GM20000 (cell line): ENCODE results near the gene FAM72D.
"Not testable (repeated sequence)": the region's sequence is repeated elsewhere in the genome, so short reads cannot be mapped to it uniquely, and the experiment has no call there.

Experiments used
- DNase-seq: peaks from one replicate; pipeline ENCODE4 v3.0.0; 2012; ENCODE audit warnings: low spot score

FAM72D gene

GRCh38 chr1:145082483-145083255 is 13.1 kb upstream of the FAM72D start:
- not testable (repeated sequence) for DNase-seq

GRCh38 chr1:145093517-145094149 is 2.1 kb upstream of the FAM72D start:
- not testable (repeated sequence) for DNase-seq

GRCh38 chr1:145094655-145095211 is 1.0 kb upstream of the FAM72D start:
- not testable (repeated sequence) for DNase-seq

GRCh38 chr1:145101725-145102124 is 6.0 kb downstream of the FAM72D start:
- DNase-seq: not testable (repeated sequence)

- DNase-seq: not testable (repeated sequence)
Observed at GRCh38 chr1:145103294-145103693, 7.5 kb downstream of the FAM72D start.

- DNase-seq: not testable (repeated sequence)
Observed at GRCh38 chr1:145111674-145112073, 15.9 kb downstream of the FAM72D start.

GRCh38 chr1:145112703-145113102 is 16.9 kb downstream of the FAM72D start:
- not testable (repeated sequence) for DNase-seq

GRCh38 chr1:145114560-145115057 is 18.8 kb downstream of the FAM72D start:
- not testable (repeated sequence) for DNase-seq

- DNase-seq: not testable (repeated sequence)
Observed at GRCh38 chr1:145115587-145116493, 20.1 kb downstream of the FAM72D start.

- DNase-seq: not testable (repeated sequence)
Observed at GRCh38 chr1:145119842-145120241, 24.1 kb downstream of the FAM72D start.

GRCh38 chr1:145122344-145123061 is 26.7 kb downstream of the FAM72D start:
- DNase-seq: not testable (repeated sequence)

- DNase-seq: not testable (repeated sequence)
Observed at GRCh38 chr1:145123062-145123395, 27.3 kb downstream of the FAM72D start.

- DNase-seq: not testable (repeated sequence)
Observed at GRCh38 chr1:145123992-145124641, 28.3 kb downstream of the FAM72D start.

GRCh38 chr1:145125112-145125511 is 29.3 kb downstream of the FAM72D start:
- not testable (repeated sequence) for DNase-seq

GRCh38 chr1:145127144-145127543 is 31.4 kb downstream of the FAM72D start:
- not testable (repeated sequence) for DNase-seq

- DNase-seq: not testable (repeated sequence)
Observed at GRCh38 chr1:145128697-145129469, 33.1 kb downstream of the FAM72D start.

- not testable (repeated sequence) for DNase-seq
Observed at GRCh38 chr1:145134476-145134875, 38.7 kb downstream of the FAM72D start.

GRCh38 chr1:145140549-145140948 is 44.8 kb downstream of the FAM72D start:
- not testable (repeated sequence) for DNase-seq

GRCh38 chr1:145144264-145144913 is 48.6 kb downstream of the FAM72D start:
- DNase-seq: not testable (repeated sequence)
